HCEC 1CT (cell line): ENCODE data around the gene NPL.

Source experiments
- DNase-seq: peaks from one replicate; pipeline ENCODE4 v3.0.0-alpha.2; 2017

Gene NPL

DNA sequence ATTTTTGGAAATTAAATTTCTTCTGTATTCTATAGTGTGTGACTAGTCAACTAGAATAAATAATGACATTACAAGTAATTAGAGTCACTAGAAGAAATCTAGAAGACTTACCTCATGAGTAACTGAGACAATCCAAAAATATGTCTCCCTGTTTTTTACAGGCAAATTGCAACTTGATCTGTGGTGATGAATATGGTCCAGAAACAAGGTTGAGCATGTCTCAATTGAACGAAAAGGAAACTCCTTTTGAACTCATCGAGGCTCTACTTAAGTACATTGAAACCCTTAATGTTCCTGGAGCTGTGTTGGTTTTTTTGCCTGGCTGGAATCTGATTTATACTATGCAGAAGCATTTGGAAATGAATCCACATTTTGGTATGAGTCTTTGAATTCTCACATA is 86.3 kb downstream of the NPL start:
- no peak for DNase-seq

DNA sequence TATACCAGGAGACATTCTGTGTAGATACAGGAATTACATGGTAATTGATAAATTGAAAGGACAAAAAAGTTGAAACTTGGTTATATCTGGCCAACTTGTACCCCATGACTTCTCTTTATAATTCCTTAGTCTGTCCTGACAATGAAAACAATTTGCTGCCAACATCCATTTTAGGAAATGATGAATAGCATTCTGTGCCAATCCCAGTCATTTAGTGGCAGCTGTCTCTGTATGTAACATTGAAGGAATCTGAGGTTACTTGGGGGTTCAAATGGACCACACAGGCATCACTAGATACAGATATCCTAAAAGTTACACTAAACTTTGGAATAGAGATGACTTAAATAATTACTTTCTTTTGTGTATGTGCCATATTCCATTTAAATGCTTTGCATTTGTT is 87.8 kb downstream of the NPL start:
- DNase-seq = no peak

DNA sequence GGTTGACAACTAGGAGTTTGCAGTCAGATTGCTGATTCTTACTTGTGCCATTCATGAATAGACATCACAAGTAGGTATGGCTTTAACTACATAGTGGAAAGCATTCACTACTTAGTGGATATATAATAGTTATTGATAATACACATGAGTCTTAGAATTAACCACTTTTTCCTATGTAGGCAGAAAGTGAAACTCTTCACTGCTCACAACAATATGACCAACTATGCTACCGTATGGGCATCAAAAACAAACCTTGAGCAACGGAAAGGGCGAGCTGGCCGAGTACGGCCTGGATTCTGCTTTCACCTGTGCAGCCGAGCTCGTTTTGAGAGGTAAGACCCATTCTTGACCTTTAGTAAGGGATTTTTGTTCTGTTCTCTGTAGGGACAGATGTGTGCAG is 88.3 kb downstream of the NPL start:
- no peak for DNase-seq
